Measurements from ENCODE around the gene SPON1. TPM values are rescaled to one million over a fixed set of nuclear protein-coding genes. Genes with fewer than 3 reads are reported as not detected.

The SPON1 gene
- total RNA-seq, 1 experiment from 2014 or later: 0.20 TPM

GRCh38 chr11:14270690-14271542 lies 308.4 kb downstream of the SPON1 start:
- no peak overlapping the region for H4K91ac ChIP-seq (ENCODE audit: insufficient read length, low read depth, low read length)
- no peak overlapping the region for H3K4me2 ChIP-seq (ENCODE audit: insufficient read depth, insufficient read length, low read length)
- no peak overlapping the region for H4K5ac ChIP-seq (ENCODE audit: insufficient read length, low read depth, low read length)
- WGBS (ENCODE audit: extremely low coverage, insufficient read length, low lambda C conversion rate): no CpG with 5 or more reads among the region's 6 CpGs
- H3T11ph ChIP-seq (ENCODE audit: low read length): no peak overlapping the region
- H2BK120ac ChIP-seq (ENCODE audit: low read depth, low read length, poor library complexity, severe bottlenecking): no peak overlapping the region
- TF ChIP-seq, protein P1, sequence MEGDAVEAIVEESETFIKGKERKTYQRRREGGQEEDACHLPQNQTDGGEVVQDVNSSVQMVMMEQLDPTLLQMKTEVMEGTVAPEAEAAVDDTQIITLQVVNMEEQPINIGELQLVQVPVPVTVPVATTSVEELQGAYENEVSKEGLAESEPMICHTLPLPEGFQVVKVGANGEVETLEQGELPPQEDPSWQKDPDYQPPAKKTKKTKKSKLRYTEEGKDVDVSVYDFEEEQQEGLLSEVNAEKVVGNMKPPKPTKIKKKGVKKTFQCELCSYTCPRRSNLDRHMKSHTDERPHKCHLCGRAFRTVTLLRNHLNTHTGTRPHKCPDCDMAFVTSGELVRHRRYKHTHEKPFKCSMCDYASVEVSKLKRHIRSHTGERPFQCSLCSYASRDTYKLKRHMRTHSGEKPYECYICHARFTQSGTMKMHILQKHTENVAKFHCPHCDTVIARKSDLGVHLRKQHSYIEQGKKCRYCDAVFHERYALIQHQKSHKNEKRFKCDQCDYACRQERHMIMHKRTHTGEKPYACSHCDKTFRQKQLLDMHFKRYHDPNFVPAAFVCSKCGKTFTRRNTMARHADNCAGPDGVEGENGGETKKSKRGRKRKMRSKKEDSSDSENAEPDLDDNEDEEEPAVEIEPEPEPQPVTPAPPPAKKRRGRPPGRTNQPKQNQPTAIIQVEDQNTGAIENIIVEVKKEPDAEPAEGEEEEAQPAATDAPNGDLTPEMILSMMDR (conservative IDR thresholded peaks at IDR 0.05): no peak
- no peak overlapping the region for H2BK12ac ChIP-seq (ENCODE audit: insufficient read length, low read depth, low read length)
- no peak overlapping the region for H2BK5ac ChIP-seq (ENCODE audit: insufficient read length, low read length)
- Mint-ChIP-seq H3K9me3 (peaks cover 5 to 15% of the 10 kb centered on the region in 2 experiments), H3K27me3 (ENCODE audit: low read depth) (peaks cover 2% of the 10 kb centered on the region; the same call in 1 of the 2 replicates), H3K36me3 (ENCODE audit: insufficient read depth in 1 of 3, low read depth in 3 of 3) (peaks cover 37 to 84% (median 55%) of the 10 kb centered on the region in 3 experiments), H3K27ac (peak overlapping the region in 1 of 3 experiments; percentile 58; a peak in 2 of 7 replicates), H3K4me1 (peaks cover 0 to 7% of the 10 kb centered on the region in 2 experiments; a peak in 2 of 4 replicates), H3K4me3 (no peak overlapping the region)
- no peak for DNase-seq
- H3K14ac ChIP-seq (ENCODE audit: insufficient read depth, low read length): no peak overlapping the region
- H3K4me1 ChIP-seq (ENCODE audit: insufficient read depth, low read length): no peaks in the 10 kb centered on the region
- no peak overlapping the region for H3K18ac ChIP-seq (ENCODE audit: insufficient read length, low read depth, low read length)
- no peaks in the 10 kb centered on the region for H3K23me2 ChIP-seq (ENCODE audit: insufficient read length, low read depth, low read length, poor library complexity, severe bottlenecking)
- no peak overlapping the region for H2AFZ ChIP-seq (ENCODE audit: low read length)
- no peaks in the 10 kb centered on the region for H3K27me3 ChIP-seq (ENCODE audit: insufficient read depth, low read length)
- no peak overlapping the region for H3K23ac ChIP-seq (ENCODE audit: insufficient read length, low read depth, low read length)
- H2AK5ac ChIP-seq (ENCODE audit: insufficient read length, low read length): no peak overlapping the region
- H3K4ac ChIP-seq (ENCODE audit: low read depth, low read length): no peak overlapping the region
- H2BK15ac ChIP-seq (ENCODE audit: low read depth, low read length): no peak overlapping the region
- H3K9me3 ChIP-seq (ENCODE audit: control insufficient read depth, low read depth, low read length): no peaks in the 10 kb centered on the region
- H4K8ac ChIP-seq (replicated peaks; ENCODE audit: insufficient read length, low read depth, low read length): no peak overlapping the region
- no peaks in the 10 kb centered on the region for H3K79me1 ChIP-seq (ENCODE audit: insufficient read depth, low read depth, low read length, poor library complexity, severe bottlenecking)
- no peak overlapping the region for H3K9ac ChIP-seq (ENCODE audit: extremely low read depth, insufficient read length, low read length)
- no peak overlapping the region for H2BK20ac ChIP-seq (ENCODE audit: low read depth, low read length, poor library complexity, severe bottlenecking)
- no peak overlapping the region for H3K56ac ChIP-seq (ENCODE audit: insufficient read length, low read depth, low read length)
- no peaks in the 10 kb centered on the region for H3K79me2 ChIP-seq (ENCODE audit: insufficient read depth, low read length)
- H3K27ac ChIP-seq (ENCODE audit: insufficient read length, low read depth, low read length): no peak overlapping the region
- H4K20me1 ChIP-seq (ENCODE audit: control insufficient read depth, insufficient read depth, insufficient read length): no peaks in the 10 kb centered on the region

Data from H9 (cell line).